ENCODE data around the gene MAST4. TPM values are rescaled to one million over a fixed set of nuclear protein-coding genes. Genes with fewer than 3 reads are reported as not detected.

The MAST4 gene
- total and polyA plus RNA-seq, 2 of the 8 experiments (the other 6 are each of a cell fraction or from before 2014, with no cell fraction given), result 1.5 to 2.6 TPM

DNA sequence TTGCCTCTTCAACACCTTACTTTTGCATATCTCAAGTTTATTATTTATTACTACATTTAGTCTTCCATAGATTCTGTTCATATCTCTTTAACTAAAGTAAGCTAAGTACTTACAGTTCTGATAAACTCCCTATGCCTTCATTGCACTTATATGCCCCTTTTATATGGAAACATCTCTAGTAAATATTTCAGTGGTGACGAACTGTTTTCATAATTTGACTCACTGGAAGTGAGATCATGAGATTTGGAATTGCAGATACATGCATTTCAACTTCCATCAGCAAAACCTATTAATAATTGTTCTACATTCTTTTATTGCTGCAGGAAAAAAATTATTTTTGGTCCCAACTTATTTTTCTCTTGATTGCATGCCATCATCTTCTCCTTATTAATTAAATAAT lies 336.9 kb downstream of the MAST4 start:
- no peak overlapping the region for H4K91ac ChIP-seq (replicated peaks; ENCODE audit: insufficient read length, low read length)
- no peak overlapping the region for H2AFZ ChIP-seq (ENCODE audit: low read length)
- FAIRE-seq (no peak), DNase-seq (ENCODE audit: low read depth in 1 of 2, low spot score in 2 of 2) (no peak)
- H3K36me3 ChIP-seq (ENCODE audit: control insufficient read depth in 2 of 4, insufficient read depth in 4 of 4, low read length in 3 of 4), result no peaks in the 10 kb centered on the region; a peak in 1 of 8 replicates
- H2BK120ac ChIP-seq (replicated peaks; ENCODE audit: low read depth, low read length), result no peak overlapping the region
- no peak overlapping the region for H3K23ac ChIP-seq (ENCODE audit: insufficient read length)
- no peaks in the 10 kb centered on the region for H3K79me2 ChIP-seq (ENCODE audit: control insufficient read depth in 1 of 2, insufficient read depth in 2 of 2, low read length in 2 of 2)
- H2BK12ac ChIP-seq (ENCODE audit: low read depth, low read length), result no peak overlapping the region
- no peak overlapping the region for H3K9ac ChIP-seq (replicated peaks in 1 of 4; ENCODE audit: extremely low read depth in 1 of 4, low read depth in 3 of 4, low read length in 3 of 4)
- no peak overlapping the region for H3K18ac ChIP-seq (ENCODE audit: extremely low read depth, low read length)
- H3K56ac ChIP-seq (replicated peaks; ENCODE audit: insufficient read length, low read depth, low read length), result no peak overlapping the region
- no peaks in the 10 kb centered on the region for H3K23me2 ChIP-seq (ENCODE audit: low read depth, low read length)
- H3K79me1 ChIP-seq (ENCODE audit: low read depth, low read length), result no peaks in the 10 kb centered on the region
- WGBS, 2 experiments (ENCODE audit: extremely low coverage in 1 of 2, insufficient coverage in 1 of 2, insufficient read length in 1 of 2, insufficient replicate concordance in 2 of 2, low coverage in 1 of 2, low lambda C conversion rate in 2 of 2, missing lambda C conversion rate in 1 of 2), result 100% methylated on average over 1 of the region's 1 CpG; no CpG with 5 or more reads in 1 of the 2 experiments
- H3K14ac ChIP-seq (ENCODE audit: insufficient read length), result no peak overlapping the region
- H3K27me3 ChIP-seq (replicated peaks in 1 of 4; ENCODE audit: control insufficient read depth in 3 of 4, extremely low read depth in 1 of 4, insufficient read depth in 3 of 4, low read length in 3 of 4), result no peaks in the 10 kb centered on the region; a peak in 1 of 7 replicates
- ChIA-PET CTCF (ENCODE audit: partially characterized antibody) (no interaction called here), POLR2A (ENCODE audit: partially characterized antibody) (no interaction called here)
- TF ChIP-seq RAD21 (IDR thresholded peaks at IDR 0.05 in 1 of 2, conservative IDR thresholded peaks at IDR 0.05 in 1 of 2; ENCODE audit: low read depth in 2 of 2, low read length in 2 of 2), result no peak
- no peak for TF ChIP-seq SIRT6 (IDR thresholded peaks at IDR 0.05; ENCODE audit: low read length)
- no peak for TF ChIP-seq FOSL1 (IDR thresholded peaks at IDR 0.05; ENCODE audit: insufficient read depth, low read depth, low read length)
- no peak overlapping the region for H3K4me3 ChIP-seq (ENCODE audit: extremely low read depth in 1 of 4, insufficient read depth in 2 of 4, low read depth in 3 of 4, low read length in 4 of 4)
- no peak overlapping the region for H2AK5ac ChIP-seq (ENCODE audit: low read depth, low read length)
- H4K5ac ChIP-seq (ENCODE audit: insufficient read length, low read depth, low read length), result no peak overlapping the region
- H2BK20ac ChIP-seq (ENCODE audit: low read length), result no peak overlapping the region
- no peak overlapping the region for H3K27ac ChIP-seq (ENCODE audit: low read depth, low read length)
- H3K4me1 ChIP-seq (replicated peaks in 1 of 4; ENCODE audit: control insufficient read depth in 3 of 4, insufficient read depth in 4 of 4, low read length in 3 of 4), result no peaks in the 10 kb centered on the region
- no peak overlapping the region for H2BK15ac ChIP-seq (ENCODE audit: low read length)
- no peak overlapping the region for H4K8ac ChIP-seq (ENCODE audit: extremely low read depth, insufficient read depth, low read length)
- no peaks in the 10 kb centered on the region for H4K20me1 ChIP-seq (replicated peaks in 1 of 2; ENCODE audit: control insufficient read depth in 1 of 2, insufficient read depth in 2 of 2, low read length in 2 of 2)
- H3K9me3 ChIP-seq (ENCODE audit: insufficient read depth in 2 of 2, low read depth in 1 of 2, low read length in 1 of 2), result no peaks in the 10 kb centered on the region
- H2BK5ac ChIP-seq (ENCODE audit: low read depth, low read length), result no peak overlapping the region
- no peak overlapping the region for H3K4me2 ChIP-seq (ENCODE audit: insufficient read depth in 1 of 2, low read depth in 2 of 2, low read length in 2 of 2)
- H3K4ac ChIP-seq (replicated peaks; ENCODE audit: insufficient read length, low read depth, low read length), result no peak overlapping the region

Data from H1 (cell line).